Measurements from ENCODE around the gene ULK1.

The ULK1 gene

DNA sequence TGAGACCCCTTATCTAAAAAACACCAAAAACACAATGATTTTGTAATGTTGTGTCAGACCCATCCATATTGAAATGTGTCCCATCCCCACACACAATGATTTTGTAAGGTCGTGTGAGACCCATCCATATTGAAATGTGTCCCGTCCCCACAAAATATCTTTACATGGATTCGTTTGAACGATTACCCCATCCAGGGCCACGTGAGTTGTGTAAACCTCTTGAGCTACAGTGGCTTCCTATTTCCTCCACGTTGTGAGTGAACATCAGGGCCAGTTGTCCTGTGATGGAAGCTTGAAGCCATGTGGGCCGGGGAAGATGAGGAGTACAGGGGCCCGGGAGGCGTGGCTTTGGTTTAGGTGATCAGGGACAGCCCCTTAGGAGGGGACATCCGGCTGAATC, 27.0 kb upstream of the ULK1 start:
- H3K9me3 ChIP-seq: no peaks in the 10 kb centered on the region
- H3K27me3 ChIP-seq: peaks cover 0 to 17% of the 10 kb centered on the region in 2 donors
- intact Hi-C loops (cut with DNase I; ENCODE audit: low total_unique reads): no loop called here
- H3K27ac ChIP-seq: no peak overlapping the region
- no peak for DNase-seq
- no peaks in the 10 kb centered on the region for H3K36me3 ChIP-seq
- TF ChIP-seq, protein P1, sequence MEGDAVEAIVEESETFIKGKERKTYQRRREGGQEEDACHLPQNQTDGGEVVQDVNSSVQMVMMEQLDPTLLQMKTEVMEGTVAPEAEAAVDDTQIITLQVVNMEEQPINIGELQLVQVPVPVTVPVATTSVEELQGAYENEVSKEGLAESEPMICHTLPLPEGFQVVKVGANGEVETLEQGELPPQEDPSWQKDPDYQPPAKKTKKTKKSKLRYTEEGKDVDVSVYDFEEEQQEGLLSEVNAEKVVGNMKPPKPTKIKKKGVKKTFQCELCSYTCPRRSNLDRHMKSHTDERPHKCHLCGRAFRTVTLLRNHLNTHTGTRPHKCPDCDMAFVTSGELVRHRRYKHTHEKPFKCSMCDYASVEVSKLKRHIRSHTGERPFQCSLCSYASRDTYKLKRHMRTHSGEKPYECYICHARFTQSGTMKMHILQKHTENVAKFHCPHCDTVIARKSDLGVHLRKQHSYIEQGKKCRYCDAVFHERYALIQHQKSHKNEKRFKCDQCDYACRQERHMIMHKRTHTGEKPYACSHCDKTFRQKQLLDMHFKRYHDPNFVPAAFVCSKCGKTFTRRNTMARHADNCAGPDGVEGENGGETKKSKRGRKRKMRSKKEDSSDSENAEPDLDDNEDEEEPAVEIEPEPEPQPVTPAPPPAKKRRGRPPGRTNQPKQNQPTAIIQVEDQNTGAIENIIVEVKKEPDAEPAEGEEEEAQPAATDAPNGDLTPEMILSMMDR (IDR thresholded peaks at IDR 0.05): no peak
- H3K4me1 ChIP-seq: no peaks in the 10 kb centered on the region
- no peak overlapping the region for H3K4me3 ChIP-seq

DNA sequence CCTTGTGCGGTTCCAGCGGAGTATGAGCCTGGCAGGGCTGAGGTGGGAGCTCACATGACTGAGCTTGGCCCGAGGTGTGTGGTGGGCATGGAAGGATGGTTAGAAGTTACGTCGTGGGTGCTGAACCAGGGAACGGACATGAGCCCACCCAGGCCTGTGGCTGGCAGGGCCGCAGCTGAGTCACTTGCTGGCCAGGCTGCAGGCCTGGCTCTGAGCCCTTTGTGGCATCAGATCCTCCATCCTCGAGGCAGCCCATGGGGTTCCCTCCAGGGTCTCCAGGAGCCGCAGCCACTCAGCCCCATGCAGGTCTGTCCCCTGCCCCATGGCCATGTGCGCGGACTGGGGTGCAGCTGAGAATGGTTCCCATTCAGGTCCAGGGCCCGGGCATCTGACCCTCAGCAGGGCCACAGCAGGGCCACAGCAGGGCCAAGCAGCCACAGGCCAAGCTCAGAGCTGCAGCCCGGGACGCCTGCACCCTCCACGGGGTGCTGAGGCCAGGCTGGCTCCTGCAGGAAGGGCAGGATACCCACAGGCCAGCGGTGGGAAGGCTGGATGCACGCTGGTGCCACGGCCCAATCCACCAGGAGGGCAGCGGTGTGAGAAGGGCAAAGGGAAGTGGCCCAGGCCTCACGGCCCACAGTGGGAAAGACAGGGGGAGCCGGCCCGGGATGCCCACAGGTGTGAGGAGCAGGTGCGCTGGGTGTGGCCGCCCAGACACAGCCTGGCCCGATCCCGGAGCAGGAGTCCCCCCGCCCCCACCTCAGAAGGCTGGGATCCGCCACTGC, 26.3 kb upstream of the ULK1 start:
- intact Hi-C loops (cut with DNase I; ENCODE audit: low total_unique reads): no loop called here
- no peak overlapping the region for H3K4me3 ChIP-seq
- H3K27me3 ChIP-seq: peaks cover 0 to 11% of the 10 kb centered on the region in 2 donors
- no peak for DNase-seq
- H3K4me1 ChIP-seq: no peaks in the 10 kb centered on the region
- no peak overlapping the region for H3K27ac ChIP-seq
- TF ChIP-seq, protein P1 (IDR thresholded peaks at IDR 0.05): no peak
- H3K9me3 ChIP-seq: no peaks in the 10 kb centered on the region
- no peaks in the 10 kb centered on the region for H3K36me3 ChIP-seq

DNA sequence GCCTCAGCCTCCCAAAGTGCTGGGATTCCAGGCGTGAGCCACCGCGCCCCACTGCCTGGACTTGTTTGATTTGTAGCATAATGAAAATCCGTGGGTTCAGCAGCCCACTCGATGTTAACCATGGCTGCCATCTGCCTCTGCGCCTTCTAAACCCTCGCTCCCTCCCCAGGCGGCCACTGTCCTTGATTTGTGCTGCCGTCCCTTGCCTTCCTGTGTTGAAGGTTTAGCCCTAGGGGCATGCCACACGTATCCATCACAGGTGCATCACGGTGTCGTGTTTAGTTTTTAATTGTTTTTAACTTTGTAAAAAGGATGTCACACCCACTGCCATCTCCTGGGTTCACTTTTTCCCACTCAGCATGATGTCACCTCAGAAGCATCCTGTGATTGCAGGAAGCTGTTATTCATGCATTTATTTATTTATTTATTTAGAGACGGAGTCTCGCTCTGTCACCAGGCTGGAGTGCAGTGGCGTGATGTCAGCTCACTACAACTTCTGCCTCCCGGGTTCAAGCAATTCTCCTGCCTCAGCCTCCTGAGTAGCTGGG, 24.5 kb upstream of the ULK1 start:
- Histone ChIP-seq H3K27me3 (no peaks in the 10 kb centered on the region), H3K4me1 (no peaks in the 10 kb centered on the region), H3K36me3 (no peaks in the 10 kb centered on the region), H3K27ac (no peak overlapping the region), H3K4me3 (no peak overlapping the region), H3K9me3 (no peaks in the 10 kb centered on the region)
- TF ChIP-seq, protein P1 (IDR thresholded peaks at IDR 0.05): no peak
- intact Hi-C loops (cut with DNase I; ENCODE audit: low total_unique reads): no loop called here
- DNase-seq: no peak

DNA sequence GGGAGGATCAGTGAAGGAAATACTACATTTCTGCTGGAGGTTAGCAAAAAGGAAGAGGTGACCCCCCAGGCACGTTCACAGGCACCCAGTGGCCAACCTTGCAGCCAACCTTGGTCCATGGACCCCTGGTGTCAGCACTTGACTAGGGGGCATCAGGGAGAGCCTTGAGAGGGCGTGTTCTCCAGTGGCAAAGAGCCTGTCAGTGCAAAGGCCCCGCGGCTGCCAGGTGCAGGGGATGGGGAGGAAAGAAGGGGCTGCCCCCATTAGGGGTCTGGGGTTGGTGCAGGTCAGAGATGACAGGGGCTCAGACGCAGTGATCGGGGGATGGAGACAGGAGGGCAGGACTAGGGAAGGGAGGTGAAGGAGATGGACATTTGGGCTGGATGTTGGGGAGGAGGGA, 22.7 kb upstream of the ULK1 start:
- no peaks in the 10 kb centered on the region for H3K9me3 ChIP-seq
- intact Hi-C loops (cut with DNase I; ENCODE audit: low total_unique reads): no loop called here
- no peak overlapping the region for H3K27ac ChIP-seq
- no peaks in the 10 kb centered on the region for H3K4me1 ChIP-seq
- no peaks in the 10 kb centered on the region for H3K27me3 ChIP-seq
- H3K36me3 ChIP-seq: no peaks in the 10 kb centered on the region
- DNase-seq: no peak
- no peak overlapping the region for H3K4me3 ChIP-seq
- TF ChIP-seq, protein P1 (IDR thresholded peaks at IDR 0.05): no peak

DNA sequence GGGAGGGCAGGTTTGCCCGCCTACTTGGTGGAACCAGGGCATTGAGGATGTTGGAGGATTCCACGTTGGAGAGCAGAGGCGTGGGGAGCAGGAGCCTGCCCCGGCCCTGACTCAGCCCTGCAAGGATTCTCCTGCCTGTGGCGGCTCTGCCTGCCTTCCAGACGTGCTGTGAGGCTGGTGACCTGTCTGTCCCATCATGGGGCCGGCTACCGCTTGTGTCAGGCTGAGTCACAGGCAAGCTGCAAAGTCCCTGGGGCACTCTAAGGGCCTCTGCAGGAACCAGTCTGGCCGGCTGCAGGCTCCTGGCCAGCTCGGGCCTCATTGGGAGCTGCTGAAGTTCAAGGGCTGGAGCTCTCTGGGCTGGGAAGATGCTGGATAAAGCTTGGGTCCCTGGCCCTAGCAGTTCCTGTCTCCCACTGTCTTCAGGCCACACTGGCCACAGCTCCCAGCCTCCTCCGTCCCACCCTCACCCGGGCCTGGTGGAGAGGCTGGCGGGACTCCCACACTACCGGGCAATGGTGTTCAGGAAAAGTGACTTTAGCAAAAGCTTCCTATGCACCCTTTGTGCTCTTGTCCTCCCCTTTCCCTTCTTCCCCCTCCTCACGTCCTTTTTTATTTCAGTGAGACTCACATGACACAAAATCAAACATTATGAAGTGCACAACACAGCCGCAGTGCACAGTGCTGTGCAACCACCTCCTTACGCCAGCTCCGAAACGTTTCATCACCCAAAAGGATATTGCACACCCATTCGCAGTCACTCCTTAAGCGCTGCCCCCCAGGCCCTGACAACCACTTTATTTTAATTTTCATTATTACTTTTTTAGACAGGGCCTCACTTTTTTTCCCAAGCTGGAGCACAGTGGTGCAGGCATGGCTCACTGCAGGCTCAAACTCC, 22.0 kb upstream of the ULK1 start:
- no peaks in the 10 kb centered on the region for H3K27me3 ChIP-seq
- no peaks in the 10 kb centered on the region for H3K9me3 ChIP-seq
- TF ChIP-seq, protein P1 (IDR thresholded peaks at IDR 0.05): no peak
- no peak overlapping the region for H3K4me3 ChIP-seq
- intact Hi-C loops (cut with DNase I; ENCODE audit: low total_unique reads): no loop called here
- no peaks in the 10 kb centered on the region for H3K36me3 ChIP-seq
- no peak overlapping the region for H3K27ac ChIP-seq
- no peak for DNase-seq
- H3K4me1 ChIP-seq: no peaks in the 10 kb centered on the region

All from tibial artery (tissue), 4 donors.